ENCODE data around the gene B3GNT5. TPM values are rescaled to one million over a fixed set of nuclear protein-coding genes. Genes with fewer than 3 reads are reported as not detected.

The B3GNT5 gene
- total and polyA plus RNA-seq, 9 of the 15 experiments (the other 6 are each of a cell fraction or from before 2014, with no cell fraction given) = 8.8 to 23.8 (median 14.4) TPM

DNA sequence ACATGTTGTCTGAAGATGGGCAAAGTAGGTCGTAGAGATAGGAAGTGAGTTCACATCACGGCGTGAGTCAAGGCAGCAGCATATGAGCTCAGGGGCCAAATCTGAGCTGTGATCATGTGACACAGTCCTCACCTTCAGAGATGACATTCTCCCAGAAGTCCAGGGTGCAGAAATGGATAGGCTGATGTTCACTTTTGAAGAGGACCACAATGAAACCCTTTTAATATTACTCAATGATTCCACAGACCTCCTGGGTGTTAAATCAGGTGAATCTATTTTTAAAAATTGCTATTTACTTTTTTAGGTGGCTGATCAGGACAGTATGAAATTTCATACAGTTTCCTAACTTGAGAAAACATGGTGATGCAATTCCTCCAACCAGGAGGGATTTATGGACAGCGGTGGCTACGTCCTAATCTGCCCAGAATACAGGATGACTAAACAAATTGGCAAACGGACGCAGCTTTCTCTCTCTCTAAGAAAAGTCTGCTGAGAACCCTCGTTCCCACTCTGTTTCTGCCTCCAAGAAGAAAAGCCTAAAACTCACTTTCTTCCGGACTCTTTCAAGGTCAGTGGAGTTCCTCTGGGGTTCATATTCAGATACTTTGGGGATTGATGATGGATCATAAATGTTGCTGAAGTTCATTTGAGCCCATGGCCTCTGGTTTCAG is 34.4 kb downstream of the B3GNT5 start (continued):
- TF ChIP-seq, protein P1, sequence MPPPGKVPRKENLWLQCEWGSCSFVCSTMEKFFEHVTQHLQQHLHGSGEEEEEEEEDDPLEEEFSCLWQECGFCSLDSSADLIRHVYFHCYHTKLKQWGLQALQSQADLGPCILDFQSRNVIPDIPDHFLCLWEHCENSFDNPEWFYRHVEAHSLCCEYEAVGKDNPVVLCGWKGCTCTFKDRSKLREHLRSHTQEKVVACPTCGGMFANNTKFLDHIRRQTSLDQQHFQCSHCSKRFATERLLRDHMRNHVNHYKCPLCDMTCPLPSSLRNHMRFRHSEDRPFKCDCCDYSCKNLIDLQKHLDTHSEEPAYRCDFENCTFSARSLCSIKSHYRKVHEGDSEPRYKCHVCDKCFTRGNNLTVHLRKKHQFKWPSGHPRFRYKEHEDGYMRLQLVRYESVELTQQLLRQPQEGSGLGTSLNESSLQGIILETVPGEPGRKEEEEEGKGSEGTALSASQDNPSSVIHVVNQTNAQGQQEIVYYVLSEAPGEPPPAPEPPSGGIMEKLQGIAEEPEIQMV (tag; conservative IDR thresholded peaks at IDR 0.05; ENCODE audit: low read depth) = peak; percentile 90
- TF ChIP-seq ZNF23 (CRISPR knock-in tag; IDR thresholded peaks at IDR 0.05) = no peak
- TF ChIP-seq SREBF1 (IDR thresholded peaks at IDR 0.05; ENCODE audit: borderline replicate concordance, low read depth, low read length) = no peak
- no peak; a peak in 1 of 4 replicates for TF ChIP-seq TRIM24 (IDR thresholded peaks at IDR 0.05)
- TF ChIP-seq, protein P2, sequence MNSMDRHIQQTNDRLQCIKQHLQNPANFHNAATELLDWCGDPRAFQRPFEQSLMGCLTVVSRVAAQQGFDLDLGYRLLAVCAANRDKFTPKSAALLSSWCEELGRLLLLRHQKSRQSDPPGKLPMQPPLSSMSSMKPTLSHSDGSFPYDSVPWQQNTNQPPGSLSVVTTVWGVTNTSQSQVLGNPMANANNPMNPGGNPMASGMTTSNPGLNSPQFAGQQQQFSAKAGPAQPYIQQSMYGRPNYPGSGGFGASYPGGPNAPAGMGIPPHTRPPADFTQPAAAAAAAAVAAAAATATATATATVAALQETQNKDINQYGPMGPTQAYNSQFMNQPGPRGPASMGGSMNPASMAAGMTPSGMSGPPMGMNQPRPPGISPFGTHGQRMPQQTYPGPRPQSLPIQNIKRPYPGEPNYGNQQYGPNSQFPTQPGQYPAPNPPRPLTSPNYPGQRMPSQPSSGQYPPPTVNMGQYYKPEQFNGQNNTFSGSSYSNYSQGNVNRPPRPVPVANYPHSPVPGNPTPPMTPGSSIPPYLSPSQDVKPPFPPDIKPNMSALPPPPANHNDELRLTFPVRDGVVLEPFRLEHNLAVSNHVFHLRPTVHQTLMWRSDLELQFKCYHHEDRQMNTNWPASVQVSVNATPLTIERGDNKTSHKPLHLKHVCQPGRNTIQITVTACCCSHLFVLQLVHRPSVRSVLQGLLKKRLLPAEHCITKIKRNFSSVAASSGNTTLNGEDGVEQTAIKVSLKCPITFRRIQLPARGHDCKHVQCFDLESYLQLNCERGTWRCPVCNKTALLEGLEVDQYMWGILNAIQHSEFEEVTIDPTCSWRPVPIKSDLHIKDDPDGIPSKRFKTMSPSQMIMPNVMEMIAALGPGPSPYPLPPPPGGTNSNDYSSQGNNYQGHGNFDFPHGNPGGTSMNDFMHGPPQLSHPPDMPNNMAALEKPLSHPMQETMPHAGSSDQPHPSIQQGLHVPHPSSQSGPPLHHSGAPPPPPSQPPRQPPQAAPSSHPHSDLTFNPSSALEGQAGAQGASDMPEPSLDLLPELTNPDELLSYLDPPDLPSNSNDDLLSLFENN (IDR thresholded peaks at IDR 0.05; ENCODE audit: low read depth in 2 of 2, low read length in 2 of 2) = no peak
- TF ChIP-seq ZNF41 (CRISPR knock-in tag; conservative IDR thresholded peaks at IDR 0.05) = peak; percentile 75; the same call in 1 of the 2 replicates
- no peak for TF ChIP-seq ZKSCAN1 (IDR thresholded peaks at IDR 0.05; ENCODE audit: low read depth, low read length)
- TF ChIP-seq ASH1L (IDR thresholded peaks at IDR 0.05; ENCODE audit: borderline replicate concordance, low read depth, partially characterized antibody) = no peak
- no peak for TF ChIP-seq BRD4 (IDR thresholded peaks at IDR 0.05)
- TF ChIP-seq RAD21 (CRISPR knock-in tag; conservative IDR thresholded peaks at IDR 0.05 in 1 of 2, IDR thresholded peaks at IDR 0.05 in 1 of 2) = peak in 1 of 2 experiments; percentile 33; a peak in 2 of 4 replicates
- no peak for TF ChIP-seq PREB (CRISPR knock-in tag; IDR thresholded peaks at IDR 0.05)
- TF ChIP-seq EZH2 (IDR thresholded peaks at IDR 0.05; ENCODE audit: borderline replicate concordance, low read depth, low read length) = no peak
- TF ChIP-seq ATF2 (CRISPR knock-in tag; IDR thresholded peaks at IDR 0.05) = no peak
- TF ChIP-seq PHB (CRISPR knock-in tag; IDR thresholded peaks at IDR 0.05) = no peak
- TF ChIP-seq, protein P3, sequence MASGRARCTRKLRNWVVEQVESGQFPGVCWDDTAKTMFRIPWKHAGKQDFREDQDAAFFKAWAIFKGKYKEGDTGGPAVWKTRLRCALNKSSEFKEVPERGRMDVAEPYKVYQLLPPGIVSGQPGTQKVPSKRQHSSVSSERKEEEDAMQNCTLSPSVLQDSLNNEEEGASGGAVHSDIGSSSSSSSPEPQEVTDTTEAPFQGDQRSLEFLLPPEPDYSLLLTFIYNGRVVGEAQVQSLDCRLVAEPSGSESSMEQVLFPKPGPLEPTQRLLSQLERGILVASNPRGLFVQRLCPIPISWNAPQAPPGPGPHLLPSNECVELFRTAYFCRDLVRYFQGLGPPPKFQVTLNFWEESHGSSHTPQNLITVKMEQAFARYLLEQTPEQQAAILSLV (tag; IDR thresholded peaks at IDR 0.05) = peak; percentile 87
- TF ChIP-seq, protein P4, sequence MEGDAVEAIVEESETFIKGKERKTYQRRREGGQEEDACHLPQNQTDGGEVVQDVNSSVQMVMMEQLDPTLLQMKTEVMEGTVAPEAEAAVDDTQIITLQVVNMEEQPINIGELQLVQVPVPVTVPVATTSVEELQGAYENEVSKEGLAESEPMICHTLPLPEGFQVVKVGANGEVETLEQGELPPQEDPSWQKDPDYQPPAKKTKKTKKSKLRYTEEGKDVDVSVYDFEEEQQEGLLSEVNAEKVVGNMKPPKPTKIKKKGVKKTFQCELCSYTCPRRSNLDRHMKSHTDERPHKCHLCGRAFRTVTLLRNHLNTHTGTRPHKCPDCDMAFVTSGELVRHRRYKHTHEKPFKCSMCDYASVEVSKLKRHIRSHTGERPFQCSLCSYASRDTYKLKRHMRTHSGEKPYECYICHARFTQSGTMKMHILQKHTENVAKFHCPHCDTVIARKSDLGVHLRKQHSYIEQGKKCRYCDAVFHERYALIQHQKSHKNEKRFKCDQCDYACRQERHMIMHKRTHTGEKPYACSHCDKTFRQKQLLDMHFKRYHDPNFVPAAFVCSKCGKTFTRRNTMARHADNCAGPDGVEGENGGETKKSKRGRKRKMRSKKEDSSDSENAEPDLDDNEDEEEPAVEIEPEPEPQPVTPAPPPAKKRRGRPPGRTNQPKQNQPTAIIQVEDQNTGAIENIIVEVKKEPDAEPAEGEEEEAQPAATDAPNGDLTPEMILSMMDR (IDR thresholded peaks at IDR 0.05 in 2 of 3, conservative IDR thresholded peaks at IDR 0.05 in 1 of 3; ENCODE audit: insufficient read depth in 2 of 3, low read depth in 1 of 3, low read length in 3 of 3) = no peak
